GM10266 (cell line): Measurements from ENCODE around the gene NEBL.

Source experiments
- DNase-seq: peaks from one replicate; pipeline ENCODE4 v3.0.0; 2012; ENCODE audit errors: extremely low spot score
- CTCF ChIP-seq: IDR thresholded peaks from 2 replicates; pipeline ENCODE4 v1.5.1; 2012; ENCODE audit warnings: mild to moderate bottlenecking, low read depth; ENCODE audit not compliant: control insufficient read depth, insufficient read depth; ENCODE audit errors: missing control alignments

Gene NEBL

GRCh38 chr10:20841419-20841818 is 55.7 kb downstream of the NEBL start:
- DNase-seq: no peak
- no peak for TF ChIP-seq CTCF

- DNase-seq: no peak
- TF ChIP-seq CTCF: no peak
Observed at GRCh38 chr10:20839910-20840309, 57.2 kb downstream of the NEBL start.

GRCh38 chr10:20839141-20839540 is 58.0 kb downstream of the NEBL start:
- TF ChIP-seq CTCF: no peak
- no peak for DNase-seq

GRCh38 chr10:20836401-20836800 is 60.7 kb downstream of the NEBL start:
- no peak for DNase-seq
- TF ChIP-seq CTCF: no peak

- TF ChIP-seq CTCF: no peak
- no peak for DNase-seq
Observed at GRCh38 chr10:20835335-20835734, 61.8 kb downstream of the NEBL start.

GRCh38 chr10:20834825-20835224 is 62.3 kb downstream of the NEBL start:
- no peak for TF ChIP-seq CTCF
- no peak for DNase-seq

GRCh38 chr10:20822825-20823224 is 74.3 kb downstream of the NEBL start:
- no peak for TF ChIP-seq CTCF
- DNase-seq: no peak
